Smooth muscle cell of the pulmonary artery (primary cell): ENCODE data around the gene MATCAP1. TPM values are rescaled to one million over a fixed set of nuclear protein-coding genes. Genes with fewer than 3 reads are reported as not detected.

ENCODE experiments used
- total RNA-seq: library from RNA; depleted of rRNA; stranded (reverse); fragments of >200 nt; gene quantifications from 2 replicates; pipeline ENCODE4 v1.2.3, GENCODE V29; 2014

Gene MATCAP1
- 16.9 and 20.5 TPM in 2 replicates for total RNA-seq

GRCh38 chr16:67183627-67184452 lies at the start of gene MATCAP1:
MATCAP1 (minus strand) TSS chr16:67183963; CDS start chr16:67180610, 3,353 bp downstream.

GRCh38 chr16:67226804-67227566 lies 43.2 kb upstream of the MATCAP1 start, which contains the start of gene TMEM208:
TMEM208 (plus strand) TSS chr16:67227130; CDS start chr16:67227219, 89 bp downstream.

GRCh38 chr16:67199011-67199807 lies 15.4 kb upstream of the MATCAP1 start, which contains the start of gene ELMO3:
ELMO3 (plus strand) TSS chr16:67199131; CDS start chr16:67199327, 196 bp downstream.

GRCh38 chr16:67191995-67192681 lies 8.4 kb upstream of the MATCAP1 start, which contains the start of gene E2F4:
E2F4 (plus strand) TSS chr16:67192155; CDS start chr16:67192228, 73 bp downstream.

GRCh38 chr16:67190041-67190440 lies 6.3 kb upstream of the MATCAP1 start, which contains the start of gene EXOC3L1:
EXOC3L1 (minus strand) TSS chr16:67190136; CDS start chr16:67189676, 460 bp downstream.

GRCh38 chr16:67170168-67170948 lies 13.4 kb downstream of the MATCAP1 start, which contains the start of gene NOL3:
NOL3 (plus strand) TSS chr16:67170538.

GRCh38 chr16:67164599-67165061 lies 19.1 kb downstream of the MATCAP1 start, which contains the start of gene HSF4:
HSF4 (plus strand) TSS chr16:67164745; CDS start chr16:67164812, 67 bp downstream.

GRCh38 chr16:67150833-67151396 lies 32.8 kb downstream of the MATCAP1 start, which contains the start of gene B3GNT9:
B3GNT9 (minus strand) TSS chr16:67150998; CDS start chr16:67150485, 513 bp downstream.

Other genes with a start within 250 kb of the MATCAP1 start
- gene CIAO2B, start 249.6 kb downstream of the MATCAP1 start, total RNA-seq, result 125 and 137 TPM in 2 replicates
- gene CES2, start 248.4 kb downstream of the MATCAP1 start, total RNA-seq, result 31.9 and 35.9 TPM in 2 replicates
- gene CES3, start 222.7 kb downstream of the MATCAP1 start, total RNA-seq, result 0.39 and 1.2 TPM in 2 replicates
- 0.99 and 1.8 TPM in 2 replicates for gene CES4A, start 195.4 kb downstream of the MATCAP1 start, total RNA-seq
- 57.0 and 57.7 TPM in 2 replicates for gene CBFB, start 154.8 kb downstream of the MATCAP1 start, total RNA-seq
- 20.0 and 22.0 TPM in 2 replicates for gene PHAF1, start 74.0 kb downstream of the MATCAP1 start, total RNA-seq
- 47.2 and 55.1 TPM in 2 replicates for gene B3GNT9, start 33.0 kb downstream of the MATCAP1 start, total RNA-seq
- 18.2 and 18.9 TPM in 2 replicates for gene TRADD, start 24.1 kb downstream of the MATCAP1 start, total RNA-seq
- gene FBXL8, start 24.0 kb downstream of the MATCAP1 start, total RNA-seq, result 11.9 and 12.8 TPM in 2 replicates
- 12.1 and 23.0 TPM in 2 replicates for gene HSF4, start 19.2 kb downstream of the MATCAP1 start, total RNA-seq
- gene NOL3, start 13.4 kb downstream of the MATCAP1 start, total RNA-seq, result 42.4 and 43.0 TPM in 2 replicates
- 0.13 TPM in 1 of 2 replicates, not detected in the other for gene EXOC3L1, start 6.2 kb upstream of the MATCAP1 start, total RNA-seq
- 44.6 and 64.7 TPM in 2 replicates for gene E2F4, start 8.2 kb upstream of the MATCAP1 start, total RNA-seq
- gene ELMO3, start 15.2 kb upstream of the MATCAP1 start, total RNA-seq, result 0.26 and 0.76 TPM in 2 replicates
- gene TMEM208, start 43.2 kb upstream of the MATCAP1 start, total RNA-seq, result 25.4 and 28.7 TPM in 2 replicates
- gene FHOD1, start 63.5 kb upstream of the MATCAP1 start, total RNA-seq, result 20.7 and 36.2 TPM in 2 replicates
- 3.4 and 4.2 TPM in 2 replicates for gene SLC9A5, start 65.0 kb upstream of the MATCAP1 start, total RNA-seq
- gene PLEKHG4, start 95.6 kb upstream of the MATCAP1 start, total RNA-seq, result 34.1 and 51.4 TPM in 2 replicates
- under 0.01 and 0.03 TPM in 2 replicates for gene KCTD19, start 142.8 kb upstream of the MATCAP1 start, total RNA-seq
- 0.17 TPM in 1 of 2 replicates, not detected in the other for gene LRRC36, start 142.9 kb upstream of the MATCAP1 start, total RNA-seq
- 1.2 and 1.6 TPM in 2 replicates for gene TPPP3, start 209.5 kb upstream of the MATCAP1 start, total RNA-seq
- 8.1 and 10.5 TPM in 2 replicates for gene ZDHHC1, start 232.5 kb upstream of the MATCAP1 start, total RNA-seq
- 0.20 TPM in 1 of 2 replicates, not detected in the other for gene HSD11B2, start 247.2 kb upstream of the MATCAP1 start, total RNA-seq